SK-N-MC (cell line): ENCODE measurements around the gene TRIM24.

Experiments used
- DNase-seq: peaks from one replicate; pipeline ENCODE4 v3.0.0-alpha.2; 2011; ENCODE audit warnings: low read depth, low spot score
- H3K27ac ChIP-seq: fragments of 200-600 bp; sonication (generic); 2 replicates; pipeline ENCODE4 v1.5.1; 2016; ENCODE audit warnings: mixed run types
- H3K36me3 ChIP-seq: fragments of 200-600 bp; sonication (generic); 2 replicates; pipeline ENCODE4 v1.6.1; 2017; ENCODE audit warnings: antibody characterized with exemption, low read length, mixed read lengths; ENCODE audit not compliant: insufficient read depth
- H3K4me3 ChIP-seq: fragments of 200-600 bp; sonication (generic); 2 replicates; pipeline ENCODE4 v1.5.1; 2016
- H3K9ac ChIP-seq: fragments of 200-600 bp; sonication (generic); 2 replicates; pipeline ENCODE4 v1.8.0; 2017; ENCODE audit warnings: mixed run types, mixed read lengths; ENCODE audit not compliant: insufficient read length
- H3K9me3 ChIP-seq: fragments of 200-600 bp; sonication (generic); 2 replicates; pipeline ENCODE4 v1.6.1; 2017; ENCODE audit warnings: low read depth, mild to moderate bottlenecking, antibody characterized with exemption, low read length, moderate library complexity, mixed read lengths
- EZH2 ChIP-seq: fragments of 200-600 bp; sonication (generic); IDR thresholded peaks from one replicate; pipeline ENCODE4 v1.6.1; 2017; ENCODE audit warnings: antibody characterized with exemption
- FOXP2 ChIP-seq: optimal IDR thresholded peaks from 2 replicates; pipeline ENCODE3; 2011; ENCODE audit warnings: mild to moderate bottlenecking, moderate library complexity; ENCODE audit not compliant: insufficient read depth; ENCODE audit errors: extremely low read length, control extremely low read depth
- POLR2AphosphoS5 ChIP-seq: IDR thresholded peaks from 2 replicates; pipeline ENCODE4 v1.6.1; 2012; ENCODE audit warnings: mild to moderate bottlenecking, low read depth, low read length, borderline replicate concordance

TRIM24 gene

DNA sequence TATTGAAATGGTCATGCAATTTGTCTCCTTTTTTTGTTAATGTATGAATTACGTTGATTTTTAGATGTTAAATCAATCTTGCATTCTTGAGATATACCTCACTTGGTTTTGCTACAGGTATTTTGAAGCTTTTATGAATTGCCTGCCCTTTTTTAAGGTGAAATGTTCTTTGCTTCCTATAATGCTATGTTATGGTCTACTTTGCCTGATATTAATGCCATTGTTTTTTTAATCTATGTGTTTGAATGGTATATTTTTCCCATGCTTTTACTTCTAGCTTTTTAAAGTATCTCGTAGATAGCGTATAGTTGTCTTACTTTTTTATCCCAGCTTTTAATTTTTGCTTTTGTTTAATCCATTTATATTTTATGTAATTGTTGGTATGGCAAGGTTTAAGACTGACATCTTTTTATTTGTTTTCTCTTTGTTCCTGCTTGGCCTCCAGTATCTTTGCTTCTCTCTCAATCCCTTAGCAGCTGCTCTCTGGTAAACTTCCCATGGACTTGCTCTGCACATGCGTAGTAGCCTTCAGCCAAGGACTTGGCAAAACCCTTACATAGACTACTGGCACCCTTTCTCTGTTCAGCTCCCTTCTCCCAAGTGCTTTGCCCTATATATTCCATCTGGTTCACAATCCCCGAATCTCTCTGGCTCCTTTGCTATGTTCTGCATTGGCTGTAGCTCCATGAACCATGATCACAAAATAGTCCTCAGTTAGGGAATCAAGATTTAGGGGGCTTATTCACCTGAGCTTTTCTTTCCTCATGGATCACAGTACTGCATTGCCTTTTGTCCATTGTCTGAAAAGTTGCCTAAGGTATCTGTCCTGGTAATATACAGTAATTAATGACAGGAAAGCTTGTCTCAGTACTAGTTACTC lies 8.4 kb downstream of the TRIM24 start:
- H3K4me3 ChIP-seq = no peak overlapping the region
- no peak overlapping the region for H3K27ac ChIP-seq
- no peaks in the 10 kb centered on the region for H3K9me3 ChIP-seq
- DNase-seq = no peak
- peaks cover 6% of the 10 kb centered on the region; the same call in 1 of the 2 replicates for H3K36me3 ChIP-seq
- no peak overlapping the region for H3K9ac ChIP-seq
- TF ChIP-seq EZH2 = no peak
- no peak for TF ChIP-seq POLR2AphosphoS5
- no peak for TF ChIP-seq FOXP2

DNA sequence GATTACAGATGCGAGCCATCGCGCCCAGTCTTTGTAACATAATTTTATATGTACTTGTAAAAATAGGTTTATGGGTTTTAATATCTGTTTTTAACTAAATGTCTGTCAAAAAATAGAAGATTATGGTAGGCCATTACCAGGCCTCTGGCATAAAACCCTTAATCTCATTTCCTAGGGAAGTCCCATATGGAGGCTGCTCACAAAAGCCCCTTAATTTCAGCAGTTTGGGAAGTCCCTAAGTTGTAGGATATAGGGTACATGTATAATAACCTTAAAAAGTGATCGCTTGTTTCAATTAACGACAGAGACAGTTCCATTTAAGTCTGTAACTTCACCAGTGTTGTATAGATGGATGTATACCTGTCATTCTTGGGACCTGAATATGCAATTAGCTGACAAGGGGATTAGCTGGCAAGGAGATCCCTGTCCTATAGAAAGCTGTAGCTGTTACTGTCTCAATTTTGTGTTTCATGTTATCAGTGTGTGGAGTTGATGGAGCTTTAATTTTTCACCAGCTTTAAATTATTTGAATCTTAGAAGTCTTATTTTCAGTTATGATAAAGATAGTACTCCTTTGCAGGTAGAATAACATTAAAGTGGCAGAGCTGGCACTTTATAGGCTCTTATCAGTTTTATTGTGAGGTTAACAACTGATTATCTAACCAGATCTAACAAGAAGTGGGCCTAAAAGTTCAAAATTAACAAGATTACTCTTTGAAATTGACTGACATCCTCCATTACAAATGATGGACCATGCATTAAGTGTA lies 10.5 kb downstream of the TRIM24 start:
- Histone ChIP-seq H3K4me3 (no peak overlapping the region), H3K9me3 (no peaks in the 10 kb centered on the region), H3K9ac (no peak overlapping the region), H3K27ac (no peak overlapping the region), H3K36me3 (0 out of 2 replicates have a peak, but pooled peaks cover 6% of the 10 kb centered on the region)
- DNase-seq = no peak
- TF ChIP-seq POLR2AphosphoS5 (no peak), EZH2 (no peak), FOXP2 (no peak)

DNA sequence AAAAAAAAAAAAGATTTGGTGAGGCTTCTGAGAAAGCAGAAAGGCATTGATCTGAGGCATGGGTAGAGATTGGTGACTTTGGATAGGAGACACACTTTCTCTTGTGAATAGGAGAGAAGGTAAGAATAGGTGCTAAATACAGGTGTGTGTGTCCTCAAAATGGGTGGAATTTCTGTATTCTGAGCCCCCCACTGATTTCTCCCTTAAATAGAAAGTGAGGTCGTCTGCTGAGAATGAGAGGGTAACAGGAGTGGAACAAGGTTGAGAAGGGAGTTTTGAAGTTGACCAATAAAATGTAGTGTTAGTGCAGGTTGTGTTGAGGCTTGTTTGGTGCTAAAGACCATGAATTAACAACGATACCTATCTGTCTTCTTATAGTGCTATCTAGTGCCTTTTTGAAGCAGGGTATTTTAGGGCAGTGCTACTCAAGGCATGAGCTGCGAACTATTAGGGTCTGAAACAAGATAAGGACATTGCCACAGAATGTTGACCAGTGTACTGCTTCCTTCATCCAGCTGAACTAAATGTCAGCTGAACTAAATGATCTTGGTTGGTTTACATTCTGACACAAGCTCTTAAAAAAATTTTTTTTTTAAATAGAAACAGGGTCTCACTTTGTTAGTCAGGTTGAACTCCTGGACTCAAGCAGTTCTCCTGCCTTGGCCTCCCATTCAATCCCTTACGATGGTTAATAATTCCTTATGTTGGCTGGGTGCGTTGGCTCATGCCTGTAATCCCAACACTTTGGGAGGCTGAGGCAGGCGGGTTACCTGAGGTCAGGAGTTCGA lies 12.4 kb downstream of the TRIM24 start:
- Histone ChIP-seq H3K4me3 (no peak overlapping the region), H3K9ac (no peak overlapping the region), H3K36me3 (0 out of 2 replicates have a peak, but pooled peaks cover 6% of the 10 kb centered on the region), H3K9me3 (no peaks in the 10 kb centered on the region), H3K27ac (no peak overlapping the region)
- DNase-seq = no peak
- no peak for TF ChIP-seq EZH2
- TF ChIP-seq POLR2AphosphoS5 = no peak
- no peak for TF ChIP-seq FOXP2

DNA sequence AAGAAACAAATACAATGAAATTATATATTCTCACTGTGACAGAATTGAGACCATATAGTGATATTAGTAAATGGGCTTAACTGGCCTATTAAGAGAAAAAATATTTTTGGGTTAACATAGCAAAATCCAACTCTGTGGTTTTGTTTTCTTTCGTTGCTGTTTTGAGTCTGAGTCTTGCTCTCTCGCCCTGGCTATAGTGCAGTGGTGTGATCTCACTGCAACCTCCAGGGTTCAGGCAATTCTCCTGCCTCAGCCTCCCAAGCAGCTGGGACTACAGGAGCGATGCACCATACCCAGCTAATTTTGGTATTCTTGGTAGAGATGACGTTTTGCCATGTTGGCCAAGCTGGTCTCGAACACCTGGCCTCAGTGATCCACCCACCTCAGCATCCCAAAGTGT lies 15.3 kb downstream of the TRIM24 start:
- Histone ChIP-seq H3K9me3 (no peaks in the 10 kb centered on the region), H3K9ac (no peak overlapping the region), H3K4me3 (no peak overlapping the region), H3K27ac (no peak overlapping the region), H3K36me3 (no peaks in the 10 kb centered on the region)
- DNase-seq = no peak
- TF ChIP-seq EZH2 (no peak), POLR2AphosphoS5 (no peak), FOXP2 (no peak)

DNA sequence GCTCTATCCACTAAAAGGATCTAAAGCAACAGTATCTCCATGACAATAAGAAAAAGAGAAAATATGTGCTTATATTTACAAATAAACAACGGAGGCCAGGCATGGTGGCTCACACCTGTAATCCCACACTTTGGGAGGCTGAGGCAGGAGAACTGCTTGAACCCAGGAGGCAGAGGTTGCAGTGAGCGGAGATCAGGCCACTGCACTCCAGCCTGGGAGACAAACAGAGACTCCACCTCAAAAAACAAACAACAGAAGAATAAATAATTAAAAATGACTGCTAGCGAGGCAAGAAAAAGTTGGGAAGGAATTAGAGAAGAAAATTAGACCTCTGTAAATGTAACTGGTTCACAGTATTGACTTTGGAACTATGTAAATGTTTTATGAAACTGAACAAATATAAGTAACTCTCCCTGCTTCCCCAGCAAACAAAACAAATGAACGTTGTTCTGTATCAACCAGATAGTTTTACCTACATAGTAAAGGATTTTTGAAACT lies 17.1 kb downstream of the TRIM24 start:
- Histone ChIP-seq H3K27ac (no peak overlapping the region), H3K9me3 (no peaks in the 10 kb centered on the region), H3K9ac (no peak overlapping the region), H3K4me3 (no peak overlapping the region), H3K36me3 (no peaks in the 10 kb centered on the region)
- DNase-seq = no peak
- TF ChIP-seq POLR2AphosphoS5 (no peak), FOXP2 (no peak), EZH2 (no peak)

DNA sequence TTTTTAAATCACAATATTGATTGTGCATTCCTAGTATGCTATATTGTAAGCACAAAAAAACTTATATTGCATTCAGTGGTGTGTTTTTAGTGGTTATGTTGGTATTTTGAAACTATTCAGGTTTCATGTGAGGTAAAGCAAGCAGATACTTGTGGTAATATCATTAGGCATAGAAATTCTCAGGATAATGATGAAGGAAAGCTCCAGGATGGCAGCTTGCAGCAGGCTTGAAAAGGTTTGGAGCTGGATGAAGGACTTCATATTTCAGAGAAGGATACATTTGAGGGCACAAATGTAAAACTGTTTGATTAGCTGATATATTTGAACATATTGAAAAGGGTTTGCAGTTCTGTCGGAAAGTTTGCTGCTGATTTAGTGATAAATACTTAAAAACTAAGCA lies 17.5 kb downstream of the TRIM24 start:
- no peak for DNase-seq
- no peak overlapping the region for H3K4me3 ChIP-seq
- no peaks in the 10 kb centered on the region for H3K9me3 ChIP-seq
- H3K27ac ChIP-seq = no peak overlapping the region
- H3K36me3 ChIP-seq = no peaks in the 10 kb centered on the region
- no peak overlapping the region for H3K9ac ChIP-seq
- TF ChIP-seq POLR2AphosphoS5 = no peak
- TF ChIP-seq EZH2 = no peak
- no peak for TF ChIP-seq FOXP2

DNA sequence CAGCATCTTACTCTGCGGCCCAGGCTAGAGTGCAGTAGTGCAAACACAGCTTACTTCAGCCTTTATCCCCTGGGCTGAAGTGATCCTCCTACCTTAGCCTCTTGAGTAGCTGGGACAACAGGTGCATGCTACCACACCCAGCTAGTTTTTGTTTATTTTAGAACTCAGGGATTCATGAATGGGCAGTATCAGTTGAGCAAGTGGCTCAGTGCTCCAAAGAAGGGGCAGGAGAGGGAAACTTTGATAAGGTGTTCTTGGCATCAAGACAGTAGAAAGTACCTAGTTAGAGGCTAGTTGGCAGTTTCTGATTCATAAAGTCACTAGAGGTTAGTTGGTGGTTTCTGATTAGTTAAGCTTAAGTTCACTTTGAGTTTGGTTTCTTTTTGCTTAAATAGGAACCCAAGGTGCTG lies 18.4 kb downstream of the TRIM24 start:
- TF ChIP-seq EZH2 = no peak
- TF ChIP-seq FOXP2 = no peak
- TF ChIP-seq POLR2AphosphoS5 = no peak
- Histone ChIP-seq H3K4me3 (no peak overlapping the region), H3K9ac (no peak overlapping the region), H3K36me3 (no peaks in the 10 kb centered on the region), H3K27ac (no peak overlapping the region), H3K9me3 (0 out of 2 replicates have a peak, but pooled peaks cover 3% of the 10 kb centered on the region)
- DNase-seq = no peak

DNA sequence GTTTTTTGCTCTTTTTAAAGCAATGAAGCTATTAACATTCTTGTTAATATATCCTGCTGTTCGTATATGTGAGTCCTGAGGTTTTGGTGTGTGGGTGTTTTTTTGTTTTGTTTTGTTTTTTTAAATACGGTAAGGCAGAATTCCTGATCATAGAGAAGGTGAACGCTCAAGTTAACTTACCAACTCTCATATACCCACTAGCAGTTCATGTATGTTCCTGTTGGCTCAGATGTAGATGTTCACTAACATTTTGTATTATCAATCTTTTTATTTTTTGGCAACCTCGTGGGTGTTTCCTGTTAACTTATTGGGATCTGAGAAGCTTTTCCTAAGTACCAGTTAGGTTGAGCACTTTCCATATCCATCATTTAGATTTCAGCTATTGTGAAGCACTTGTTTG lies 20.5 kb downstream of the TRIM24 start:
- TF ChIP-seq FOXP2 = no peak
- no peak for TF ChIP-seq POLR2AphosphoS5
- TF ChIP-seq EZH2 = no peak
- DNase-seq = no peak
- Histone ChIP-seq H3K9ac (no peak overlapping the region), H3K36me3 (no peaks in the 10 kb centered on the region), H3K9me3 (0 out of 2 replicates have a peak, but pooled peaks cover 5% of the 10 kb centered on the region), H3K4me3 (no peak overlapping the region), H3K27ac (no peak overlapping the region)
